GM12878 (cell line): ENCODE data around the gene RAB4B. TPM values are rescaled to one million over a fixed set of nuclear protein-coding genes. Genes with fewer than 3 reads are reported as not detected.

Experiments used
- CHD2 ChIP-seq: IDR thresholded peaks from 2 replicates; pipeline ENCODE4 v1.6.1; 2011; ENCODE audit warnings: low read depth, low read length, improper control_type of control experiment, borderline replicate concordance
- ESRRA ChIP-seq: IDR thresholded peaks from 2 replicates; pipeline ENCODE4 v1.6.1; 2012; ENCODE audit warnings: mild to moderate bottlenecking, low read length, improper control_type of control experiment
- KAT2A ChIP-seq: conservative IDR thresholded peaks from 2 replicates; pipeline ENCODE4 v1.6.1; 2011; ENCODE audit warnings: low read depth, low read length; ENCODE audit not compliant: control insufficient read depth
- SMARCA5 ChIP-seq: fragments of 450-650 bp; IDR thresholded peaks from 2 replicates; pipeline ENCODE4 v1.6.1; 2017; ENCODE audit warnings: mild to moderate bottlenecking
- SREBF2 ChIP-seq: IDR thresholded peaks from 2 replicates; pipeline ENCODE4 v1.6.1; 2012; ENCODE audit warnings: mild to moderate bottlenecking, low read length
- TCF12 ChIP-seq: IDR thresholded peaks from 2 replicates; pipeline ENCODE4 v1.6.1; 2011; ENCODE audit warnings: low read depth, mild to moderate bottlenecking, low read length
- TCF7 ChIP-seq: IDR thresholded peaks from 2 replicates; pipeline ENCODE4 v1.6.1; 2014; ENCODE audit warnings: antibody characterized with exemption, borderline replicate concordance
- WRNIP1 ChIP-seq: IDR thresholded peaks from 2 replicates; pipeline ENCODE4 v1.6.1; 2011; ENCODE audit warnings: low read depth, low read length, improper control_type of control experiment, borderline replicate concordance
- YY1 ChIP-seq: IDR thresholded peaks from 2 replicates; pipeline ENCODE4 v1.6.1; 2011; ENCODE audit warnings: low read depth, mild to moderate bottlenecking, low read length
- ZBED1 ChIP-seq: IDR thresholded peaks from 2 replicates; pipeline ENCODE4 v1.6.1; 2016; ENCODE audit warnings: borderline replicate concordance
- ZNF217 ChIP-seq: fragments of 450-650 bp; IDR thresholded peaks from 2 replicates; pipeline ENCODE4 v1.6.1; 2017; ENCODE audit warnings: antibody characterized with exemption, mild to moderate bottlenecking
- polyA plus RNA-seq, 11 experiments: library from polyadenylated mRNA; depleted of rRNA in 4 of 11; unstranded in 6 of 11; stranded (reverse) in 5 of 11; fragments of >200 nt; fragmentation: Nextera tagmentation in 4 of 11; fragmentation: Illumina TruSeq in 1 of 11; extraction: Ambion mirVana in 4 of 11; extraction: Trizol in 1 of 11; gene quantifications; 1 replicate in 1 of 11; 2 replicates in 10 of 11; pipeline versions ENCODE4 v1.2.1 to v1.2.3, GENCODE V29; 2011 to 2016; ENCODE audit warnings: inconsistent platforms in 2 of 11, missing spikeins in 2 of 11, low read depth in 1 of 11
- total RNA-seq, 4 experiments: library from RNA; depleted of rRNA in 3 of 4; stranded (reverse); fragments of >200 nt in 3 of 4; fragmentation: Illumina TruSeq in 1 of 4; extraction: Trizol in 1 of 4; gene quantifications; 2 replicates each; pipeline versions ENCODE4 v1.2.1 to v1.2.3, GENCODE V29; 2013 to 2021
- TF ChIP-seq, protein P1 (sequence below): IDR thresholded peaks from 2 replicates; pipeline ENCODE4 v1.6.1; 2012; ENCODE audit warnings: mild to moderate bottlenecking, low read depth, low read length
- TF ChIP-seq, protein P2 (sequence below): IDR thresholded peaks from 2 replicates; pipeline ENCODE4 v1.6.1; 2011; ENCODE audit warnings: borderline replicate concordance, low read depth, mild to moderate bottlenecking, moderate library complexity, mixed read lengths, low read length; ENCODE audit not compliant: insufficient read depth; ENCODE audit errors: extremely low read length
- TF ChIP-seq, protein P3 (sequence below): fragments of 450-650 bp; IDR thresholded peaks from 2 replicates; pipeline ENCODE4 v1.6.1; 2017; ENCODE audit warnings: mild to moderate bottlenecking, low read depth, inconsistent platforms; ENCODE audit not compliant: poor library complexity, severe bottlenecking
- TF ChIP-seq, protein P4 (sequence below), 3 experiments: IDR thresholded peaks in 2 of 3; conservative IDR thresholded peaks in 1 of 3; 2 replicates each; pipeline ENCODE4 v1.5.1; 2011; ENCODE audit warnings: low read depth in 3 of 3, low read length in 3 of 3, mild to moderate bottlenecking in 3 of 3, control low read depth in 2 of 3, moderate library complexity in 2 of 3, inconsistent platforms in 1 of 3, mixed read lengths in 1 of 3; ENCODE audit not compliant: control insufficient read depth in 2 of 3, insufficient read depth in 1 of 3; ENCODE audit errors: extremely low read depth in 1 of 3
- TF ChIP-seq, protein P5 (sequence below): fragments of 450-650 bp; IDR thresholded peaks from 2 replicates; pipeline ENCODE4 v1.6.1; 2017; ENCODE audit warnings: mild to moderate bottlenecking

Gene RAB4B
- total and polyA plus RNA-seq, 10 of the 15 experiments (the other 5 are each of a cell fraction or from before 2014, with no cell fraction given) = 0.60 to 51.5 (median 27.7) TPM

DNA sequence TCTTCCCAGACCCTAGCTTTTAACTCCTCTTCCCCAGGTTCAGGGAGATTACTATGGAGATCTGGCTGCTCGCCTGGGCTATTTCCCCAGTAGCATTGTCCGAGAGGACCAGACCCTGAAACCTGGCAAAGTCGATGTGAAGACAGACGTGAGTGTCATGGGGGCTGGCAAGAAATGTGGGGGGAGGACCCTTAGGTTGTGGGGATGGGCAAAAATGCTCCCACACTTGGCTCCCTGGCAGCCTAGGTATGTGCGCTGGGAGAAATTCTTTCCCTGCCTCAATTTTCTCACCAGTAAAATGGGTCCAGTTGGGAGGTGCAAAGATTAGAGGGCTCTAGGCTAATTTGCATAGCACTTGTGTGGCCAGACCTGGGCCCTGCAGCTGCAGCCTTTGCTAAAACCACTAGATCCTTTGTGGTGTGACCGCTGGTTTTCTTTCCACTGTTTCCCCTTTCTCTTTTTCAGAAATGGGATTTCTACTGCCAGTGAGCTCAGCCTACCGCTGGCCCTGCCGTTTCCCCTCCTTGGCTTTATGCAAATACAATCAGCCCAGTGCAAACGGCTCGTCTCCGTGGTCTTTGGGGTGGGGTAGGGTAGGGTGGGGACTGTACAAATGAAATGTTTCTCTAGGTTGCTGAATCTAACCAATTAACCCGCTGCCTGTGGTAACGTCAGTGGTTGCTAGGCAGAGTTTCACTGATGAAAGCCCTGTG lies 959 bp upstream of the RAB4B start (continued):
- TF ChIP-seq, protein P1, sequence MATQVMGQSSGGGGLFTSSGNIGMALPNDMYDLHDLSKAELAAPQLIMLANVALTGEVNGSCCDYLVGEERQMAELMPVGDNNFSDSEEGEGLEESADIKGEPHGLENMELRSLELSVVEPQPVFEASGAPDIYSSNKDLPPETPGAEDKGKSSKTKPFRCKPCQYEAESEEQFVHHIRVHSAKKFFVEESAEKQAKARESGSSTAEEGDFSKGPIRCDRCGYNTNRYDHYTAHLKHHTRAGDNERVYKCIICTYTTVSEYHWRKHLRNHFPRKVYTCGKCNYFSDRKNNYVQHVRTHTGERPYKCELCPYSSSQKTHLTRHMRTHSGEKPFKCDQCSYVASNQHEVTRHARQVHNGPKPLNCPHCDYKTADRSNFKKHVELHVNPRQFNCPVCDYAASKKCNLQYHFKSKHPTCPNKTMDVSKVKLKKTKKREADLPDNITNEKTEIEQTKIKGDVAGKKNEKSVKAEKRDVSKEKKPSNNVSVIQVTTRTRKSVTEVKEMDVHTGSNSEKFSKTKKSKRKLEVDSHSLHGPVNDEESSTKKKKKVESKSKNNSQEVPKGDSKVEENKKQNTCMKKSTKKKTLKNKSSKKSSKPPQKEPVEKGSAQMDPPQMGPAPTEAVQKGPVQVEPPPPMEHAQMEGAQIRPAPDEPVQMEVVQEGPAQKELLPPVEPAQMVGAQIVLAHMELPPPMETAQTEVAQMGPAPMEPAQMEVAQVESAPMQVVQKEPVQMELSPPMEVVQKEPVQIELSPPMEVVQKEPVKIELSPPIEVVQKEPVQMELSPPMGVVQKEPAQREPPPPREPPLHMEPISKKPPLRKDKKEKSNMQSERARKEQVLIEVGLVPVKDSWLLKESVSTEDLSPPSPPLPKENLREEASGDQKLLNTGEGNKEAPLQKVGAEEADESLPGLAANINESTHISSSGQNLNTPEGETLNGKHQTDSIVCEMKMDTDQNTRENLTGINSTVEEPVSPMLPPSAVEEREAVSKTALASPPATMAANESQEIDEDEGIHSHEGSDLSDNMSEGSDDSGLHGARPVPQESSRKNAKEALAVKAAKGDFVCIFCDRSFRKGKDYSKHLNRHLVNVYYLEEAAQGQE = no peak
- TF ChIP-seq YY1 = peak; percentile 33; the same call in 1 of the 2 replicates
- TF ChIP-seq WRNIP1 = peak; percentile 31; the same call in 1 of the 2 replicates
- no peak; the same call in 1 of the 2 replicates for TF ChIP-seq TCF7
- peak; percentile 100 for TF ChIP-seq ZNF217
- TF ChIP-seq SREBF2 = no peak
- TF ChIP-seq CHD2 = no peak; the same call in 1 of the 2 replicates
- TF ChIP-seq KAT2A = no peak
- TF ChIP-seq, protein P2, sequence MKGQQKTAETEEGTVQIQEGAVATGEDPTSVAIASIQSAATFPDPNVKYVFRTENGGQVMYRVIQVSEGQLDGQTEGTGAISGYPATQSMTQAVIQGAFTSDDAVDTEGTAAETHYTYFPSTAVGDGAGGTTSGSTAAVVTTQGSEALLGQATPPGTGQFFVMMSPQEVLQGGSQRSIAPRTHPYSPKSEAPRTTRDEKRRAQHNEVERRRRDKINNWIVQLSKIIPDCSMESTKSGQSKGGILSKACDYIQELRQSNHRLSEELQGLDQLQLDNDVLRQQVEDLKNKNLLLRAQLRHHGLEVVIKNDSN = no peak
- TF ChIP-seq, protein P3, sequence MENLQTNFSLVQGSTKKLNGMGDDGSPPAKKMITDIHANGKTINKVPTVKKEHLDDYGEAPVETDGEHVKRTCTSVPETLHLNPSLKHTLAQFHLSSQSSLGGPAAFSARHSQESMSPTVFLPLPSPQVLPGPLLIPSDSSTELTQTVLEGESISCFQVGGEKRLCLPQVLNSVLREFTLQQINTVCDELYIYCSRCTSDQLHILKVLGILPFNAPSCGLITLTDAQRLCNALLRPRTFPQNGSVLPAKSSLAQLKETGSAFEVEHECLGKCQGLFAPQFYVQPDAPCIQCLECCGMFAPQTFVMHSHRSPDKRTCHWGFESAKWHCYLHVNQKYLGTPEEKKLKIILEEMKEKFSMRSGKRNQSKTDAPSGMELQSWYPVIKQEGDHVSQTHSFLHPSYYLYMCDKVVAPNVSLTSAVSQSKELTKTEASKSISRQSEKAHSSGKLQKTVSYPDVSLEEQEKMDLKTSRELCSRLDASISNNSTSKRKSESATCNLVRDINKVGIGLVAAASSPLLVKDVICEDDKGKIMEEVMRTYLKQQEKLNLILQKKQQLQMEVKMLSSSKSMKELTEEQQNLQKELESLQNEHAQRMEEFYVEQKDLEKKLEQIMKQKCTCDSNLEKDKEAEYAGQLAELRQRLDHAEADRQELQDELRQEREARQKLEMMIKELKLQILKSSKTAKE = peak; percentile 97
- TF ChIP-seq SMARCA5 = peak; percentile 100
- TF ChIP-seq, protein P4, sequence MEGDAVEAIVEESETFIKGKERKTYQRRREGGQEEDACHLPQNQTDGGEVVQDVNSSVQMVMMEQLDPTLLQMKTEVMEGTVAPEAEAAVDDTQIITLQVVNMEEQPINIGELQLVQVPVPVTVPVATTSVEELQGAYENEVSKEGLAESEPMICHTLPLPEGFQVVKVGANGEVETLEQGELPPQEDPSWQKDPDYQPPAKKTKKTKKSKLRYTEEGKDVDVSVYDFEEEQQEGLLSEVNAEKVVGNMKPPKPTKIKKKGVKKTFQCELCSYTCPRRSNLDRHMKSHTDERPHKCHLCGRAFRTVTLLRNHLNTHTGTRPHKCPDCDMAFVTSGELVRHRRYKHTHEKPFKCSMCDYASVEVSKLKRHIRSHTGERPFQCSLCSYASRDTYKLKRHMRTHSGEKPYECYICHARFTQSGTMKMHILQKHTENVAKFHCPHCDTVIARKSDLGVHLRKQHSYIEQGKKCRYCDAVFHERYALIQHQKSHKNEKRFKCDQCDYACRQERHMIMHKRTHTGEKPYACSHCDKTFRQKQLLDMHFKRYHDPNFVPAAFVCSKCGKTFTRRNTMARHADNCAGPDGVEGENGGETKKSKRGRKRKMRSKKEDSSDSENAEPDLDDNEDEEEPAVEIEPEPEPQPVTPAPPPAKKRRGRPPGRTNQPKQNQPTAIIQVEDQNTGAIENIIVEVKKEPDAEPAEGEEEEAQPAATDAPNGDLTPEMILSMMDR (IDR thresholded peaks at IDR 0.05 in 2 of 3, conservative IDR thresholded peaks at IDR 0.05 in 1 of 3; ENCODE audit: control insufficient read depth in 2 of 3, extremely low read depth in 1 of 3, insufficient read depth in 1 of 3, low read depth in 3 of 3, low read length in 3 of 3) = no peak
- TF ChIP-seq ESRRA = 0 out of 2 replicates have a peak, but pooled peaks have one; percentile 18
- TF ChIP-seq TCF12 = peak; percentile 98
- TF ChIP-seq, protein P5, sequence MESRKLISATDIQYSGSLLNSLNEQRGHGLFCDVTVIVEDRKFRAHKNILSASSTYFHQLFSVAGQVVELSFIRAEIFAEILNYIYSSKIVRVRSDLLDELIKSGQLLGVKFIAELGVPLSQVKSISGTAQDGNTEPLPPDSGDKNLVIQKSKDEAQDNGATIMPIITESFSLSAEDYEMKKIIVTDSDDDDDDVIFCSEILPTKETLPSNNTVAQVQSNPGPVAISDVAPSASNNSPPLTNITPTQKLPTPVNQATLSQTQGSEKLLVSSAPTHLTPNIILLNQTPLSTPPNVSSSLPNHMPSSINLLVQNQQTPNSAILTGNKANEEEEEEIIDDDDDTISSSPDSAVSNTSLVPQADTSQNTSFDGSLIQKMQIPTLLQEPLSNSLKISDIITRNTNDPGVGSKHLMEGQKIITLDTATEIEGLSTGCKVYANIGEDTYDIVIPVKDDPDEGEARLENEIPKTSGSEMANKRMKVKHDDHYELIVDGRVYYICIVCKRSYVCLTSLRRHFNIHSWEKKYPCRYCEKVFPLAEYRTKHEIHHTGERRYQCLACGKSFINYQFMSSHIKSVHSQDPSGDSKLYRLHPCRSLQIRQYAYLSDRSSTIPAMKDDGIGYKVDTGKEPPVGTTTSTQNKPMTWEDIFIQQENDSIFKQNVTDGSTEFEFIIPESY = no peak
- peak; percentile 65; the same call in 1 of the 2 replicates for TF ChIP-seq ZBED1
